ENCODE measurements around the gene BAIAP2. TPM values are rescaled to one million over a fixed set of nuclear protein-coding genes. Genes with fewer than 3 reads are reported as not detected.

The BAIAP2 gene
- total RNA-seq, 3 donors from 2014 or later, result 21.0 to 47.0 (median 37.6) TPM

DNA sequence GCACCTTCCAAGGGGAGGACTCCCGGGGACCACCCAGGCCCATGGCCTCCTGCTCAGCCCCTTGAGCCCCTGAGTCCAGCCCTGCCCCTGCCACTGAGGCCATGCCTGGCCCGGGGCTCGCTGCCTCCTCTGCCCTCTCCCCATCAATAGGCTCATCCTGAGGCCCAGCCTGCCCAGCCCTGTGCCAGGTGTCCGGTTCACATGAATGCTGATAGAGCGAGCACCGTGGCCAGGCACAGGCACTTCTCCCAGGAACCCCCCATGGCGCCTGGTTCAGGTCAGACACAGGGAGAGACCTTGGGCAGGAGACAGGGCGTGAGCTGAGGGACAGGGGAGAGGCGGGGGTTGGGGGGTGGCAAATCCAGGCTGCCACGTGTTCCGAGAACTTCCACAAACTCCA is 127.5 kb downstream of the BAIAP2 start:
- Histone ChIP-seq H3K4me3 (no peak overlapping the region), H3K36me3 (no peaks in the 10 kb centered on the region), H3K9me3 (no peaks in the 10 kb centered on the region), H3K4me1 (no peaks in the 10 kb centered on the region), H3K27me3 (peaks cover 0 to 10% of the 10 kb centered on the region in 2 donors), H3K27ac (no peak overlapping the region)
- no peak for TF ChIP-seq POLR2A (IDR thresholded peaks at IDR 0.05)
- no peak for TF ChIP-seq POLR2AphosphoS5 (IDR thresholded peaks at IDR 0.05)
- TF ChIP-seq, protein P1, sequence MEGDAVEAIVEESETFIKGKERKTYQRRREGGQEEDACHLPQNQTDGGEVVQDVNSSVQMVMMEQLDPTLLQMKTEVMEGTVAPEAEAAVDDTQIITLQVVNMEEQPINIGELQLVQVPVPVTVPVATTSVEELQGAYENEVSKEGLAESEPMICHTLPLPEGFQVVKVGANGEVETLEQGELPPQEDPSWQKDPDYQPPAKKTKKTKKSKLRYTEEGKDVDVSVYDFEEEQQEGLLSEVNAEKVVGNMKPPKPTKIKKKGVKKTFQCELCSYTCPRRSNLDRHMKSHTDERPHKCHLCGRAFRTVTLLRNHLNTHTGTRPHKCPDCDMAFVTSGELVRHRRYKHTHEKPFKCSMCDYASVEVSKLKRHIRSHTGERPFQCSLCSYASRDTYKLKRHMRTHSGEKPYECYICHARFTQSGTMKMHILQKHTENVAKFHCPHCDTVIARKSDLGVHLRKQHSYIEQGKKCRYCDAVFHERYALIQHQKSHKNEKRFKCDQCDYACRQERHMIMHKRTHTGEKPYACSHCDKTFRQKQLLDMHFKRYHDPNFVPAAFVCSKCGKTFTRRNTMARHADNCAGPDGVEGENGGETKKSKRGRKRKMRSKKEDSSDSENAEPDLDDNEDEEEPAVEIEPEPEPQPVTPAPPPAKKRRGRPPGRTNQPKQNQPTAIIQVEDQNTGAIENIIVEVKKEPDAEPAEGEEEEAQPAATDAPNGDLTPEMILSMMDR (IDR thresholded peaks at IDR 0.05), result no peak
- no peak for DNase-seq (ENCODE audit: low spot score in 2 of 2)
- intact Hi-C loops (cut with DNase I; ENCODE audit: low total_unique reads), result no loop called here

DNA sequence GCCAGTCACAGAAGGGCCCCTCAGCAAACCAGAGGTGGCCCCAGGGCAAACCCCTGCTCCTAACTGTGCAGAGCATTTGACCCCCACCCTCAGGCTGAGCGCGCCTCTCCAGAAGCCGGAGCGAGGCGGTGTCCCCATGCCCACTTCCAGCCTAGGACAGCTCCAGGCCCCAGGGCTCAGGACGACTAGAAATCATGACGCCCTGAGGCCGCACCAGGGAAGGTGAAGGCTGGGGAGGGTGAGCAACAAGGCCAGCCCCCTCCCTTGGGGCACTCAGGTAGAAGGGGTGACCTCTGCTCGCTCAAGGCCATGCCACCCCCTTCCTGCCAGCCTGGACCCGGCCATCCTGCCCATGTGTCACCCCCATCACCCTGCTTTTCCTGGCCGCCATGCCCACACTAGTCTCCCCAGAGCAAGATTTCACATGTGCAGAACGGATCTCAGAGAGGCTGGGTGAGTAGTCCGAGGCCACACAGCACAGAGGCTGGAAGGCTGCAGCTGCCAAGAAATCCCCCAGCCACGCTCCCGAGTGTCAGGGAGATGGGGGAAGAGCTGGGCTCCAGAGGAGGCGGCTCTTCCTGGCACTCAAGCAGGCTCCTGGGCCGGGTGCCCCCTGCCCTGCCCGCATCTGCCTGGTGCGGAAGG is 128.2 kb downstream of the BAIAP2 start:
- Histone ChIP-seq H3K27ac (no peak overlapping the region), H3K4me3 (no peak overlapping the region), H3K36me3 (no peaks in the 10 kb centered on the region), H3K9me3 (no peaks in the 10 kb centered on the region), H3K4me1 (no peaks in the 10 kb centered on the region), H3K27me3 (peaks cover 0 to 10% of the 10 kb centered on the region in 2 donors)
- intact Hi-C loops (cut with DNase I; ENCODE audit: low total_unique reads), result no loop called here
- TF ChIP-seq POLR2A (IDR thresholded peaks at IDR 0.05) (no peak), POLR2AphosphoS5 (IDR thresholded peaks at IDR 0.05) (no peak)
- TF ChIP-seq, protein P1 (IDR thresholded peaks at IDR 0.05), result no peak
- no peak for DNase-seq (ENCODE audit: low spot score in 2 of 2)

DNA sequence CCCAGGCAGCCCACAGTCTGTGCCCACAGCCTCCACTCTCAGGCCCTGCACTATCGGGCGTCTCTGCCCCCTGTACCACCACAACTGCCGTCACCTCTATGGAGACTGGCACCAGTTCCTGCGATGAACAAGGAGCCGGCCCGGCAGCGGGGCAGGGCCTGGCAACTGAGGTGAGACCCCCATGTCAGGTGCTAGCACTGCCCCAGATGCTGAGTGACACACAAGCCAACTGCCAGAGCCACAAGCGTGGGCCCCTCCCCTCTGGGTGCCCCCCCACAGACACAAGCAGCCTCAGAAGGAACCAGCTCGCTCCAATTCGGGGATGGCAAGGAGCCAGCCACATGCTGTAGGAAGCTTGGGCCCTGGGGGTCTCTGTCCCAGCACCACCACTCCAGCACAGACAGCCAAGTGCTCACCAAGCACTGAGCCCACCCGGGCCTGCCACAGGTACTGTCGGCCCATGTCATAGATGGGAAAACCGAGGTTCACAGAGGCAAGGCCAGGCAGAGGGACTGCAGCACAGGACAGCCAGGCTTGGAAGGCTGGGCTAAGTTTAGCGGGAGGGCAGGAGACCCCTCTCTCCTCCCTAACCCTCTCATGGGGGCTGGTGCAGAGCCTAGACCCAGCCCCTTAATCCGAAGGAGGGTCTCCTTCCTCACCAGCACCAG is 128.9 kb downstream of the BAIAP2 start:
- Histone ChIP-seq H3K4me3 (no peak overlapping the region), H3K27me3 (peaks cover 0 to 10% of the 10 kb centered on the region in 2 donors), H3K4me1 (no peaks in the 10 kb centered on the region), H3K36me3 (no peaks in the 10 kb centered on the region), H3K27ac (no peak overlapping the region), H3K9me3 (no peaks in the 10 kb centered on the region)
- DNase-seq (ENCODE audit: low spot score in 2 of 2), result no peak
- no peak for TF ChIP-seq POLR2A (IDR thresholded peaks at IDR 0.05)
- TF ChIP-seq, protein P1 (IDR thresholded peaks at IDR 0.05), result no peak
- TF ChIP-seq POLR2AphosphoS5 (IDR thresholded peaks at IDR 0.05), result no peak
- intact Hi-C loops (cut with DNase I; ENCODE audit: low total_unique reads), result no loop called here

DNA sequence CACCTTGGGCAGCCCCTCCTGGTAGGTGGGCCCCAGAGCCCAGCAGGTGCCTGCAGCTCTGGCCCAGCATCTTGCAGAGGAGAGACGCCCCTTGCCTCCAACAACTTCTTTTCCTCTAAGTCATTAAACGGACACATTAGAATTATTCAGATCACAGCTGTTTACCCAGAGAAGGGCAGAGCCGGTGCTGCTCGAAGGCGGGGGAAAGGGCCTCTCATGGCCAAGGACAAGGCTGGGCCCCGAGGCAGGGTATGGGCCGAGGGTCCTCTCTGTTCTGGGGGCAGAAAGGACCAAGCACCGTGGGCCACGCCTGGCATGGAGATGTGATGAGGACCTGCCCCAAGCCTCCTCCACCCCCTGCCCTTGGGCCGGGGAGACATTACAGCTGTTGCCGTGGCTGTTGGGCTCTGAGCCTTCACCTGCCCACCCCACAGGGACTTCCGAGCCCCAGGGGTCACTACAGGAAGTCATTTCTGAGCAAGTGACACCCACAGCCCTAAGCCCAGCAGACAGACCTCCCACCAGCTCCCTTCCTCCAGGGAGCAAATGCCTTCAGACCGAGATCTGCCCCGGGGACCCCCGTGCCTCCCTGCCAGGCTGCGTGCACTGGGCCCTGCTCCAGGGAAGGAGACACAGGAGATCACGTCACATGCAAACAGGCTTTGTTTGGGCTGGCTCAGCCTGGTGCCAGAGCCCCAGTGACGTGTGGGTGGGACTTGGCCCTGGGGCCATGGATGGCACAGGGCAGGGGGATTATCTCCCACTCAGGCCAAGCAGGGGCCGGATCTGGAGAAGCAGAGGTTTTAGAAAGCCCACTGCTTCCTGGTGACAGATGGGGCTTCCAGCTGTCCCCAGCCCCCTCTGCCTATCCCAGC is 129.7 kb downstream of the BAIAP2 start:
- TF ChIP-seq POLR2AphosphoS5 (IDR thresholded peaks at IDR 0.05), result no peak
- TF ChIP-seq, protein P1 (IDR thresholded peaks at IDR 0.05), result no peak
- TF ChIP-seq POLR2A (IDR thresholded peaks at IDR 0.05), result no peak
- no peaks in the 10 kb centered on the region for H3K9me3 ChIP-seq
- intact Hi-C loops (cut with DNase I; ENCODE audit: low total_unique reads), result no loop called here
- H3K4me1 ChIP-seq, result no peaks in the 10 kb centered on the region
- peaks cover 0 to 10% of the 10 kb centered on the region in 2 donors for H3K27me3 ChIP-seq
- H3K36me3 ChIP-seq, result no peaks in the 10 kb centered on the region
- H3K4me3 ChIP-seq, result peak overlapping the region in 2 of 3 donors; percentile 42 to 66
- no peak for DNase-seq (ENCODE audit: low spot score in 2 of 2)
- peak overlapping the region in 1 of 2 donors; percentile 4 for H3K27ac ChIP-seq

Data from breast epithelium (tissue), 4 donors.